Stimulated activated memory B cell treated with anti-CD40 and anti-IgM and Interleukin-4, amounts not matched to agents 10 μg/mL and 1 μg/mL and 100 μg/mL, for 72 hours (primary cell): ENCODE data around the gene ATP13A1.
A peak's percentile ranks its signal among the peaks of the same experiment; 100 is the strongest.
"Not testable (repeated sequence)": the region's sequence is repeated elsewhere in the genome, so short reads cannot be mapped to it uniquely, and the experiment has no call there.

Experiments
- ATAC-seq: fragments of 150-1000 bp; cut with Tn5 transposase; 2 replicates; pipeline ENCODE4 v1.10.0; 2021
- H3K27ac Mint-ChIP-seq: one replicate; pipeline ENCODE4 v1.8.0; 2022; ENCODE audit warnings: mild to moderate bottlenecking, mixed read lengths
- H3K27me3 Mint-ChIP-seq: one replicate; pipeline ENCODE4 v1.8.0; 2022; ENCODE audit warnings: mixed read lengths
- H3K36me3 Mint-ChIP-seq: one replicate; pipeline ENCODE4 v1.8.0; 2022; ENCODE audit warnings: mixed read lengths
- H3K4me1 Mint-ChIP-seq: one replicate; pipeline ENCODE4 v1.8.0; 2022; ENCODE audit warnings: mixed read lengths
- H3K4me3 Mint-ChIP-seq: one replicate; pipeline ENCODE4 v1.8.0; 2022; ENCODE audit warnings: mild to moderate bottlenecking, moderate library complexity, mixed read lengths
- H3K9me3 Mint-ChIP-seq: one replicate; pipeline ENCODE4 v1.8.0; 2022; ENCODE audit warnings: mixed read lengths

The ATP13A1 gene

GRCh38 chr19:19677579-19677978 lies 14.1 kb upstream of the ATP13A1 start:
- Mint-ChIP-seq H3K36me3 (peaks cover 81% of the 10 kb centered on the region), H3K27ac (no peak overlapping the region), H3K9me3 (peaks cover 11% of the 10 kb centered on the region), H3K27me3 (no peaks in the 10 kb centered on the region), H3K4me1 (peaks cover 20% of the 10 kb centered on the region), H3K4me3 (no peak overlapping the region)
- no peak for ATAC-seq

- ATAC-seq, result no peak
- no peak overlapping the region for H3K27ac Mint-ChIP-seq
- no peak overlapping the region for H3K4me3 Mint-ChIP-seq
- no peaks in the 10 kb centered on the region for H3K27me3 Mint-ChIP-seq
- peaks cover 82% of the 10 kb centered on the region for H3K36me3 Mint-ChIP-seq
- peaks cover 36% of the 10 kb centered on the region for H3K4me1 Mint-ChIP-seq
- peaks cover 6% of the 10 kb centered on the region for H3K9me3 Mint-ChIP-seq
These were observed 10.8 kb upstream of the ATP13A1 start for GRCh38 chr19:19674315-19674714.

GRCh38 chr19:19672816-19673215 lies 9.3 kb upstream of the ATP13A1 start:
- no peak overlapping the region for H3K27ac Mint-ChIP-seq
- H3K36me3 Mint-ChIP-seq, result peaks cover 67% of the 10 kb centered on the region
- no peak for ATAC-seq
- peaks cover 41% of the 10 kb centered on the region for H3K4me1 Mint-ChIP-seq
- H3K27me3 Mint-ChIP-seq, result no peaks in the 10 kb centered on the region
- no peak overlapping the region for H3K4me3 Mint-ChIP-seq
- peaks cover 5% of the 10 kb centered on the region for H3K9me3 Mint-ChIP-seq

GRCh38 chr19:19670070-19670551 lies 6.6 kb upstream of the ATP13A1 start:
- no peaks in the 10 kb centered on the region for H3K27me3 Mint-ChIP-seq
- peaks cover 40% of the 10 kb centered on the region for H3K36me3 Mint-ChIP-seq
- peak overlapping the region; percentile 91 for H3K27ac Mint-ChIP-seq
- H3K9me3 Mint-ChIP-seq, result no peaks in the 10 kb centered on the region
- peaks cover 33% of the 10 kb centered on the region for H3K4me1 Mint-ChIP-seq
- peak overlapping the region; percentile 82 for H3K4me3 Mint-ChIP-seq
- no peak for ATAC-seq

- H3K36me3 Mint-ChIP-seq, result peaks cover 26% of the 10 kb centered on the region
- H3K27me3 Mint-ChIP-seq, result no peaks in the 10 kb centered on the region
- peaks cover 26% of the 10 kb centered on the region for H3K4me1 Mint-ChIP-seq
- peak; percentile 88 for ATAC-seq
- peak within 1 kb of the TSS; percentile 91 for H3K27ac Mint-ChIP-seq
- H3K9me3 Mint-ChIP-seq, result no peaks in the 10 kb centered on the region
- peak within 1 kb of the TSS; percentile 82 for H3K4me3 Mint-ChIP-seq
These were observed 4.9 kb upstream of the ATP13A1 start, which contains the start of gene ZNF101 for GRCh38 chr19:19668230-19669012. ZNF101 (plus strand) TSS chr19:19668839; CDS start chr19:19668964, 125 bp downstream.

GRCh38 chr19:19665420-19665948 lies 2.0 kb upstream of the ATP13A1 start:
- peaks cover 14% of the 10 kb centered on the region for H3K36me3 Mint-ChIP-seq
- H3K27ac Mint-ChIP-seq, result not testable (repeated sequence)

GRCh38 chr19:19662871-19663255 lies 613 bp downstream of the ATP13A1 start:
- ATAC-seq, result peak; percentile 2
- H3K27ac Mint-ChIP-seq, result peak overlapping the region; percentile 87
- H3K36me3 Mint-ChIP-seq, result peaks cover 21% of the 10 kb centered on the region
- H3K9me3 Mint-ChIP-seq, result no peaks in the 10 kb centered on the region
- H3K27me3 Mint-ChIP-seq, result no peaks in the 10 kb centered on the region
- peak overlapping the region; percentile 78 for H3K4me3 Mint-ChIP-seq
- H3K4me1 Mint-ChIP-seq, result peaks cover 29% of the 10 kb centered on the region

More at GRCh38 chr19:19665420-19665948, 2.0 kb upstream of the ATP13A1 start:
- H3K4me3 Mint-ChIP-seq, ATAC-seq, H3K9me3 Mint-ChIP-seq, H3K27me3 Mint-ChIP-seq: not testable (repeated sequence)
- H3K4me1 Mint-ChIP-seq, result peaks cover 45% of the 10 kb centered on the region

GRCh38 chr19:19662344-19662743 lies 1.1 kb downstream of the ATP13A1 start:
- Mint-ChIP-seq H3K36me3 (peaks cover 21% of the 10 kb centered on the region), H3K4me1 (peaks cover 24% of the 10 kb centered on the region), H3K27ac (peak overlapping the region; percentile 87), H3K9me3 (no peaks in the 10 kb centered on the region), H3K4me3 (peak overlapping the region; percentile 78), H3K27me3 (no peaks in the 10 kb centered on the region)
- no peak for ATAC-seq

- ATAC-seq, result peak; percentile 74
- Mint-ChIP-seq H3K36me3 (peaks cover 25% of the 10 kb centered on the region), H3K27me3 (no peaks in the 10 kb centered on the region), H3K27ac (peak overlapping the region; percentile 87), H3K4me1 (peaks cover 24% of the 10 kb centered on the region), H3K4me3 (peak overlapping the region; percentile 78), H3K9me3 (no peaks in the 10 kb centered on the region)
These were observed 1.7 kb downstream of the ATP13A1 start for GRCh38 chr19:19661675-19662251.

- peak overlapping the region; percentile 87 for H3K27ac Mint-ChIP-seq
- H3K9me3 Mint-ChIP-seq, result no peaks in the 10 kb centered on the region
- no peaks in the 10 kb centered on the region for H3K27me3 Mint-ChIP-seq
- peak overlapping the region; percentile 78 for H3K4me3 Mint-ChIP-seq
- H3K4me1 Mint-ChIP-seq, result peaks cover 24% of the 10 kb centered on the region
- peaks cover 31% of the 10 kb centered on the region for H3K36me3 Mint-ChIP-seq
- no peak for ATAC-seq
These were observed 2.3 kb downstream of the ATP13A1 start for GRCh38 chr19:19661141-19661674.

- Mint-ChIP-seq H3K27me3 (no peaks in the 10 kb centered on the region), H3K4me1 (peaks cover 24% of the 10 kb centered on the region), H3K27ac (peak overlapping the region; percentile 87), H3K4me3 (no peak overlapping the region), H3K9me3 (no peaks in the 10 kb centered on the region), H3K36me3 (peaks cover 41% of the 10 kb centered on the region)
- no peak for ATAC-seq
These were observed 3.7 kb downstream of the ATP13A1 start for GRCh38 chr19:19659646-19660245.

GRCh38 chr19:19657397-19657783 lies 6.1 kb downstream of the ATP13A1 start:
- H3K27ac Mint-ChIP-seq, result no peak overlapping the region
- H3K4me1 Mint-ChIP-seq, result peaks cover 17% of the 10 kb centered on the region
- no peaks in the 10 kb centered on the region for H3K27me3 Mint-ChIP-seq
- peaks cover 61% of the 10 kb centered on the region for H3K36me3 Mint-ChIP-seq
- H3K9me3 Mint-ChIP-seq, result no peaks in the 10 kb centered on the region
- H3K4me3 Mint-ChIP-seq, result no peak overlapping the region
- ATAC-seq, result no peak

GRCh38 chr19:19656451-19657396 lies 6.8 kb downstream of the ATP13A1 start:
- H3K27me3 Mint-ChIP-seq, result no peaks in the 10 kb centered on the region
- no peak overlapping the region for H3K27ac Mint-ChIP-seq
- H3K4me1 Mint-ChIP-seq, result peaks cover 11% of the 10 kb centered on the region
- peaks cover 67% of the 10 kb centered on the region for H3K36me3 Mint-ChIP-seq
- no peak overlapping the region for H3K4me3 Mint-ChIP-seq
- no peak for ATAC-seq
- H3K9me3 Mint-ChIP-seq, result no peaks in the 10 kb centered on the region

GRCh38 chr19:19655641-19656343 lies 7.7 kb downstream of the ATP13A1 start:
- ATAC-seq, result no peak
- H3K36me3 Mint-ChIP-seq, result peaks cover 64% of the 10 kb centered on the region
- no peaks in the 10 kb centered on the region for H3K9me3 Mint-ChIP-seq
- no peaks in the 10 kb centered on the region for H3K27me3 Mint-ChIP-seq
- no peak overlapping the region for H3K4me3 Mint-ChIP-seq
- peaks cover 2% of the 10 kb centered on the region for H3K4me1 Mint-ChIP-seq
- no peak overlapping the region for H3K27ac Mint-ChIP-seq
